ENCODE measurements around the gene OSER1.

- no peak for TF ChIP-seq CTCF (IDR thresholded peaks at IDR 0.05)
- no peak for TF ChIP-seq POLR2A (IDR thresholded peaks at IDR 0.05)
Measured at GRCh38 chr20:44154521-44155001, 56.0 kb downstream of the OSER1 start.

Data from transverse colon (tissue), 3 donors.